ENCODE results near the gene SF3B5. TPM values are rescaled to one million over a fixed set of nuclear protein-coding genes. Genes with fewer than 3 reads are reported as not detected.

The SF3B5 gene
- total and polyA plus RNA-seq, 12 donors, result 109 to 323 (median 174) TPM

DNA sequence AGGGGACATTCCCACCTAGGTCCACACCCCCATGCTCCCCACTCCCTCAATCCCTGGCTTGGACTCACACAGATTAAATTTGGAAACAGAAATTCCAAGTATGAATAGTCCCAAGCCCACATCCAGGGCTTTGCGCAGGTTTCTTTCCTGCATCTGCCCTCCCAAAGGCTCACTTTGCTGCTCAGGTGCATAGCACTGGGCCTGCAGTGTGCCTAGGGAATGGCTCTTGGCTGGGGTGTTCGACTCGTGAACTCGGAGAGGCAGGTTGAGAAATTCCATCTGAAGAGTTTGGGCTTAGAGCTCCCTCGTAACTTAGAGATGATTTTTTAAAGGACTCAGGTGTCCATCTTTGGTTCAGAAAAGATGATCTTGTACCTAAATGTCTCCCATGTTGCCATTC is 14.8 kb upstream of the SF3B5 start:
- Histone ChIP-seq H3K4me3 (no peak overlapping the region), H3K27ac (no peak overlapping the region), H3K27me3 (no peaks in the 10 kb centered on the region), H3K4me1 (replicated peaks in 1 of 2) (no peaks in the 10 kb centered on the region), H3K36me3 (replicated peaks in 1 of 2) (no peaks in the 10 kb centered on the region), H3K9me3 (replicated peaks in 1 of 3) (no peaks in the 10 kb centered on the region)
- TF ChIP-seq, protein P1, sequence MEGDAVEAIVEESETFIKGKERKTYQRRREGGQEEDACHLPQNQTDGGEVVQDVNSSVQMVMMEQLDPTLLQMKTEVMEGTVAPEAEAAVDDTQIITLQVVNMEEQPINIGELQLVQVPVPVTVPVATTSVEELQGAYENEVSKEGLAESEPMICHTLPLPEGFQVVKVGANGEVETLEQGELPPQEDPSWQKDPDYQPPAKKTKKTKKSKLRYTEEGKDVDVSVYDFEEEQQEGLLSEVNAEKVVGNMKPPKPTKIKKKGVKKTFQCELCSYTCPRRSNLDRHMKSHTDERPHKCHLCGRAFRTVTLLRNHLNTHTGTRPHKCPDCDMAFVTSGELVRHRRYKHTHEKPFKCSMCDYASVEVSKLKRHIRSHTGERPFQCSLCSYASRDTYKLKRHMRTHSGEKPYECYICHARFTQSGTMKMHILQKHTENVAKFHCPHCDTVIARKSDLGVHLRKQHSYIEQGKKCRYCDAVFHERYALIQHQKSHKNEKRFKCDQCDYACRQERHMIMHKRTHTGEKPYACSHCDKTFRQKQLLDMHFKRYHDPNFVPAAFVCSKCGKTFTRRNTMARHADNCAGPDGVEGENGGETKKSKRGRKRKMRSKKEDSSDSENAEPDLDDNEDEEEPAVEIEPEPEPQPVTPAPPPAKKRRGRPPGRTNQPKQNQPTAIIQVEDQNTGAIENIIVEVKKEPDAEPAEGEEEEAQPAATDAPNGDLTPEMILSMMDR (IDR thresholded peaks at IDR 0.05), result no peak
- TF ChIP-seq POLR2A (IDR thresholded peaks at IDR 0.05), result no peak
- no peak for DNase-seq
- intact Hi-C loops (cut with DNase I), result no loop called here
- 77 to 94% (median 87%) methylated on average over 5 of the region's 5 CpGs for WGBS, 4 donors

- H3K4me3 ChIP-seq, result no peak overlapping the region
- H3K27me3 ChIP-seq, result no peaks in the 10 kb centered on the region
- H3K36me3 ChIP-seq (replicated peaks in 1 of 2), result no peaks in the 10 kb centered on the region
- intact Hi-C loops (cut with DNase I), result loop anchor here in 1 of 2 donors (5.0 to 10.0 kb wide), 2 partner anchors 111 to 369 kb away; no protein-coding TSS in a partner anchor
- TF ChIP-seq, protein P1 (IDR thresholded peaks at IDR 0.05), result no peak
- no peak for TF ChIP-seq POLR2A (IDR thresholded peaks at IDR 0.05)
- 70 to 81% (median 79%) methylated on average over 1 of the region's 1 CpG for WGBS, 4 donors
- H3K9me3 ChIP-seq (replicated peaks in 1 of 3), result no peaks in the 10 kb centered on the region
- H3K27ac ChIP-seq, result no peak overlapping the region
- H3K4me1 ChIP-seq (replicated peaks in 1 of 2), result no peaks in the 10 kb centered on the region
- no peak for DNase-seq
These were observed 10.8 kb upstream of the SF3B5 start for GRCh38 chr6:144106206-144106605.

- 0 to 1% (median 0%) methylated on average over 2 of the region's 2 CpGs for WGBS, 4 donors
- H3K9me3 ChIP-seq (replicated peaks in 1 of 3), result no peaks in the 10 kb centered on the region
- no peak overlapping the region for H3K27ac ChIP-seq
- no peak overlapping the region for H3K4me3 ChIP-seq
- TF ChIP-seq, protein P1 (IDR thresholded peaks at IDR 0.05), result peak; percentile 58 to 87 (median 78)
- no peak for TF ChIP-seq POLR2A (IDR thresholded peaks at IDR 0.05)
- no peaks in the 10 kb centered on the region for H3K4me1 ChIP-seq (replicated peaks in 1 of 2)
- DNase-seq, result peak in 5 of 7 donors; percentile 30 to 66 (median 38)
- H3K27me3 ChIP-seq, result no peaks in the 10 kb centered on the region
- intact Hi-C loops (cut with DNase I), result loop anchor here in 1 of 2 donors (5.0 to 10.0 kb wide), 2 partner anchors 112 to 370 kb away; no protein-coding TSS in a partner anchor
- H3K36me3 ChIP-seq (replicated peaks in 1 of 2), result no peaks in the 10 kb centered on the region
These were observed 9.6 kb upstream of the SF3B5 start for GRCh38 chr6:144104898-144105487.

DNA sequence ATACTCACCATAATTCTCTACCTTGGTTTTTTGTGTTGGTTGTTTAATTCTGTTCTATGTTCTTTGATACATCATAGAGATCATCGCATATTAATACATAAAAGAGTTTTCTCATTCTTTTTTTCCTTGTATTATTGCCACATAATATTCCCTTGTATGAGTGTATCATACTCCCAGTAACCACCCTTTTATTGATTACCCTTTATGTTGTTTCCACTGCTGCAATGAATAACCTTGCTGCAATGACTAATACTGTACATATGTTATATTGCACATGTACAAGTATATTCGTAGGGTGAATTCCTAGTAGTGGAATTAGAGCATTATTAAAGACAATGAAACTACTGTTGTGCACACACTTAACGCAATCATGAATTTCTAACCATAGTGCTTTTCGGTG is 9.1 kb upstream of the SF3B5 start:
- no peaks in the 10 kb centered on the region for H3K9me3 ChIP-seq (replicated peaks in 1 of 3)
- H3K27me3 ChIP-seq, result no peaks in the 10 kb centered on the region
- H3K4me1 ChIP-seq (replicated peaks in 1 of 2), result no peaks in the 10 kb centered on the region
- no peaks in the 10 kb centered on the region for H3K36me3 ChIP-seq (replicated peaks in 1 of 2)
- TF ChIP-seq, protein P1 (IDR thresholded peaks at IDR 0.05), result no peak
- no peak for TF ChIP-seq POLR2A (IDR thresholded peaks at IDR 0.05)
- intact Hi-C loops (cut with DNase I), result loop anchor here in 1 of 2 donors (10.0 kb wide), 1 partner anchor 370 kb away; no protein-coding TSS in a partner anchor
- WGBS, 4 donors, result 44 to 58% (median 46%) methylated on average over 4 of the region's 4 CpGs
- H3K27ac ChIP-seq, result no peak overlapping the region
- no peak overlapping the region for H3K4me3 ChIP-seq
- DNase-seq, result no peak
